Skeletal muscle tissue (tissue), 4 donors: ENCODE results near the gene RNF150. TPM values are rescaled to one million over a fixed set of nuclear protein-coding genes. Genes with fewer than 3 reads are reported as not detected.

Experiments
- H3K27ac ChIP-seq: one replicate; pipeline ENCODE4 v1.7.0; 2013; ENCODE audit warnings: mild to moderate bottlenecking, low read depth, low read length, inconsistent platforms
- H3K27me3 ChIP-seq, 3 donors: one replicate each; pipeline ENCODE4 v1.7.0; 2013; ENCODE audit warnings: low read length in 3 of 3; ENCODE audit not compliant: control insufficient read depth in 3 of 3, insufficient read depth in 3 of 3
- H3K36me3 ChIP-seq, 3 donors: one replicate each; pipeline ENCODE4 v1.7.0; 2013; ENCODE audit warnings: low read length in 3 of 3; ENCODE audit not compliant: control insufficient read depth in 3 of 3, insufficient read depth in 3 of 3
- H3K4me1 ChIP-seq, 3 donors: one replicate each; pipeline ENCODE4 v1.7.0; 2013; ENCODE audit warnings: low read length in 3 of 3, mild to moderate bottlenecking in 3 of 3; ENCODE audit not compliant: control insufficient read depth in 3 of 3, insufficient read depth in 3 of 3
- H3K4me3 ChIP-seq, 3 donors: one replicate each; pipeline ENCODE4 v1.7.0; 2013; ENCODE audit warnings: low read length in 3 of 3
- H3K9ac ChIP-seq, 3 donors: one replicate each; pipeline ENCODE4 v1.7.0; 2013; ENCODE audit warnings: low read length in 3 of 3, mild to moderate bottlenecking in 3 of 3, moderate library complexity in 2 of 3, low read depth in 1 of 3
- H3K9me3 ChIP-seq, 3 donors: one replicate each; pipeline ENCODE4 v1.7.0; 2013; ENCODE audit warnings: low read length in 3 of 3; ENCODE audit not compliant: control insufficient read depth in 3 of 3
- total RNA-seq: library from RNA; depleted of rRNA; stranded (reverse); fragments of >200 nt; gene quantifications from one replicate; pipeline ENCODE4 v1.2.3, GENCODE V29; 2014
- donor health status: Osteomylitis.

RNF150 gene
- total RNA-seq, 1 donor from 2014 or later: 36.5 TPM

GRCh38 chr4:141037446-141037845 is 95.8 kb downstream of the RNF150 start:
- Histone ChIP-seq H3K9me3 (no peaks in the 10 kb centered on the region), H3K4me3 (no peak overlapping the region), H3K4me1 (no peaks in the 10 kb centered on the region), H3K36me3 (no peaks in the 10 kb centered on the region), H3K9ac (no peak overlapping the region), H3K27me3 (no peaks in the 10 kb centered on the region), H3K27ac (no peak overlapping the region)

GRCh38 chr4:141036786-141037185 is 96.5 kb downstream of the RNF150 start:
- no peak overlapping the region for H3K4me3 ChIP-seq
- no peaks in the 10 kb centered on the region for H3K9me3 ChIP-seq
- no peak overlapping the region for H3K9ac ChIP-seq
- H3K27me3 ChIP-seq: no peaks in the 10 kb centered on the region
- H3K36me3 ChIP-seq: no peaks in the 10 kb centered on the region
- no peaks in the 10 kb centered on the region for H3K4me1 ChIP-seq
- H3K27ac ChIP-seq: no peak overlapping the region

- H3K27ac ChIP-seq: no peak overlapping the region
- no peak overlapping the region for H3K4me3 ChIP-seq
- no peaks in the 10 kb centered on the region for H3K27me3 ChIP-seq
- no peaks in the 10 kb centered on the region for H3K36me3 ChIP-seq
- no peaks in the 10 kb centered on the region for H3K4me1 ChIP-seq
- H3K9me3 ChIP-seq: no peaks in the 10 kb centered on the region
- no peak overlapping the region for H3K9ac ChIP-seq
Observed at GRCh38 chr4:141035920-141036319, 97.3 kb downstream of the RNF150 start.

- no peak overlapping the region for H3K9ac ChIP-seq
- H3K4me1 ChIP-seq: peaks cover 6 to 15% (median 11%) of the 10 kb centered on the region in 3 donors
- H3K36me3 ChIP-seq: no peaks in the 10 kb centered on the region
- H3K4me3 ChIP-seq: no peak overlapping the region
- H3K27me3 ChIP-seq: no peaks in the 10 kb centered on the region
- H3K9me3 ChIP-seq: no peaks in the 10 kb centered on the region
- H3K27ac ChIP-seq: no peak overlapping the region
Observed at GRCh38 chr4:141028024-141028529, 105.2 kb downstream of the RNF150 start.

GRCh38 chr4:141027421-141027820 is 105.8 kb downstream of the RNF150 start:
- Histone ChIP-seq H3K4me3 (no peak overlapping the region), H3K9me3 (no peaks in the 10 kb centered on the region), H3K36me3 (no peaks in the 10 kb centered on the region), H3K27me3 (no peaks in the 10 kb centered on the region), H3K9ac (no peak overlapping the region), H3K27ac (no peak overlapping the region), H3K4me1 (peaks cover 6 to 15% (median 11%) of the 10 kb centered on the region in 3 donors)

GRCh38 chr4:141026900-141027299 is 106.4 kb downstream of the RNF150 start:
- H3K9me3 ChIP-seq: no peaks in the 10 kb centered on the region
- H3K27me3 ChIP-seq: no peaks in the 10 kb centered on the region
- H3K27ac ChIP-seq: no peak overlapping the region
- H3K36me3 ChIP-seq: no peaks in the 10 kb centered on the region
- no peak overlapping the region for H3K4me3 ChIP-seq
- H3K9ac ChIP-seq: no peak overlapping the region
- H3K4me1 ChIP-seq: peaks cover 9 to 21% (median 12%) of the 10 kb centered on the region in 3 donors

GRCh38 chr4:141023051-141023450 is 110.2 kb downstream of the RNF150 start:
- H3K9me3 ChIP-seq: no peaks in the 10 kb centered on the region
- H3K27ac ChIP-seq: no peak overlapping the region
- H3K9ac ChIP-seq: no peak overlapping the region
- H3K4me1 ChIP-seq: peaks cover 23 to 35% (median 26%) of the 10 kb centered on the region in 3 donors
- H3K36me3 ChIP-seq: no peaks in the 10 kb centered on the region
- H3K4me3 ChIP-seq: no peak overlapping the region
- no peaks in the 10 kb centered on the region for H3K27me3 ChIP-seq

- Histone ChIP-seq H3K36me3 (no peaks in the 10 kb centered on the region), H3K9me3 (no peaks in the 10 kb centered on the region), H3K27ac (no peak overlapping the region), H3K9ac (no peak overlapping the region), H3K27me3 (no peaks in the 10 kb centered on the region), H3K4me3 (no peak overlapping the region), H3K4me1 (peaks cover 20 to 28% (median 21%) of the 10 kb centered on the region in 3 donors)
Observed at GRCh38 chr4:141022111-141022695, 111.1 kb downstream of the RNF150 start.

- H3K9me3 ChIP-seq: no peaks in the 10 kb centered on the region
- H3K27me3 ChIP-seq: no peaks in the 10 kb centered on the region
- H3K4me3 ChIP-seq: no peak overlapping the region
- H3K27ac ChIP-seq: no peak overlapping the region
- no peak overlapping the region for H3K9ac ChIP-seq
- peaks cover 20 to 23% (median 21%) of the 10 kb centered on the region in 3 donors for H3K4me1 ChIP-seq
- H3K36me3 ChIP-seq: no peaks in the 10 kb centered on the region
Observed at GRCh38 chr4:141021397-141022110, 111.7 kb downstream of the RNF150 start.

GRCh38 chr4:141020801-141021261 is 112.4 kb downstream of the RNF150 start:
- H3K9ac ChIP-seq: no peak overlapping the region
- H3K4me3 ChIP-seq: no peak overlapping the region
- no peaks in the 10 kb centered on the region for H3K9me3 ChIP-seq
- no peaks in the 10 kb centered on the region for H3K27me3 ChIP-seq
- no peaks in the 10 kb centered on the region for H3K36me3 ChIP-seq
- H3K4me1 ChIP-seq: peaks cover 20 to 23% (median 21%) of the 10 kb centered on the region in 3 donors
- H3K27ac ChIP-seq: no peak overlapping the region
